ENCODE data around the gene CRY1. TPM values are rescaled to one million over a fixed set of nuclear protein-coding genes. Genes with fewer than 3 reads are reported as not detected.

Gene CRY1
- total and polyA plus RNA-seq, 2 of the 4 experiments (the other 2 are of a cell fraction), result 5.9 to 9.9 TPM

- H3K9me1 ChIP-seq (ENCODE audit: insufficient read depth, low read length), result no peaks in the 10 kb centered on the region
- POLR2A ChIA-PET (ENCODE audit: unreplicated experiment), result no interaction called here
- H3K4me3 ChIP-seq (ENCODE audit: insufficient read depth, low read depth, low read length), result no peak overlapping the region
- H4K20me1 ChIP-seq (ENCODE audit: insufficient read depth, low read length), result 0 out of 2 replicates have a peak, but pooled peaks cover 2% of the 10 kb centered on the region
- H4K8ac ChIP-seq (ENCODE audit: low read depth in 2 of 2, low read length in 2 of 2), result no peak overlapping the region
- H2AK9ac ChIP-seq (replicated peaks; ENCODE audit: low read depth, low read length, poor library complexity), result no peak overlapping the region
- no peak overlapping the region for H2BK15ac ChIP-seq (ENCODE audit: low read depth, low read length)
- no peak overlapping the region for H3K23ac ChIP-seq (ENCODE audit: low read depth, low read length)
- dilution Hi-C loops (cut with HindIII; ENCODE audit: low sequenced_read_pairs, unreplicated experiment) (no loop called here), intact Hi-C loops (cut with micrococcal nuclease) (no loop called here), in situ Hi-C loops (cut with MboI; ENCODE audit: low sequenced_read_pairs) (no loop called here)
- H3K9ac ChIP-seq (ENCODE audit: low read depth, low read length), result no peak overlapping the region
- ATAC-seq (ENCODE audit: low read depth), result no peak
- no peak overlapping the region for H2BK20ac ChIP-seq (ENCODE audit: low read depth, low read length)
- peaks cover 8 to 23% of the 10 kb centered on the region in 2 experiments for H3K79me1 ChIP-seq (ENCODE audit: low read depth in 1 of 2, low read length in 2 of 2)
- H2BK5ac ChIP-seq (ENCODE audit: low read depth, low read length, poor library complexity, severe bottlenecking), result no peak overlapping the region
- H3K27me3 ChIP-seq (ENCODE audit: control insufficient read depth, insufficient read depth, low read length), result no peaks in the 10 kb centered on the region
- no peak overlapping the region for H3K4ac ChIP-seq (ENCODE audit: low read depth, low read length)
- H3K18ac ChIP-seq (ENCODE audit: low read depth, low read length), result no peak overlapping the region
- H3K14ac ChIP-seq (replicated peaks; ENCODE audit: low read depth, low read length), result no peak overlapping the region
- TF ChIP-seq POLR2A (IDR thresholded peaks at IDR 0.05; ENCODE audit: low read depth, low read length) (no peak), RAD21 (IDR thresholded peaks at IDR 0.05; ENCODE audit: low read length) (no peak), CHD1 (IDR thresholded peaks at IDR 0.05; ENCODE audit: low read depth, low read length) (no peak), MAFK (IDR thresholded peaks at IDR 0.05; ENCODE audit: low read depth, low read length) (no peak), BHLHE40 (IDR thresholded peaks at IDR 0.05; ENCODE audit: low read depth, low read length) (no peak), RCOR1 (IDR thresholded peaks at IDR 0.05; ENCODE audit: insufficient replicate concordance, low read length) (no peak), RFX5 (IDR thresholded peaks at IDR 0.05; ENCODE audit: low read depth, low read length) (no peak)
- no peak overlapping the region for H2AK5ac ChIP-seq (ENCODE audit: low read depth, low read length)
- H3K36me3 ChIP-seq (ENCODE audit: control insufficient read depth, insufficient read depth, low read length), result no peaks in the 10 kb centered on the region
- no peak overlapping the region for H3K27ac ChIP-seq (ENCODE audit: insufficient read depth, low read length)
- H2AFZ ChIP-seq (replicated peaks; ENCODE audit: low read length, poor library complexity), result no peak overlapping the region
- H3K4me1 ChIP-seq (ENCODE audit: control insufficient read depth, insufficient read depth, low read length), result no peaks in the 10 kb centered on the region
- no peaks in the 10 kb centered on the region for H3K9me3 ChIP-seq (ENCODE audit: control insufficient read depth, insufficient read depth, low read length)
- no peak for DNase-seq
- no peak overlapping the region for H4K91ac ChIP-seq (ENCODE audit: insufficient read depth, low read depth, low read length)
- no TSS peak for BruUV-seq (replicated peaks)
- no peak overlapping the region for H4K5ac ChIP-seq (ENCODE audit: low read depth, low read length)
- no peak overlapping the region for H2BK120ac ChIP-seq (ENCODE audit: low read depth, low read length)
- no peak overlapping the region for H3K56ac ChIP-seq (ENCODE audit: extremely low read depth, insufficient read depth, low read length)
- no peak overlapping the region for H3K4me2 ChIP-seq (ENCODE audit: low read depth, low read length)
- CTCF ChIA-PET, result interaction anchor here (0.6 kb wide), 1 partner anchor 10 kb away, joined by 3 read pairs; no protein-coding TSS in a partner anchor
These were observed 11.6 kb downstream of the CRY1 start for GRCh38 chr12:107081778-107082177.

All from IMR-90 (cell line).